T-helper 17 cell (primary cell): ENCODE results near the gene IDH3G. TPM values are rescaled to one million over a fixed set of nuclear protein-coding genes. Genes with fewer than 3 reads are reported as not detected.
A peak's percentile ranks its signal among the peaks of the same experiment; 100 is the strongest.

ENCODE experiments used
- ATAC-seq: fragments of 150-1000 bp; cut with Tn5 transposase; 2 replicates; pipeline ENCODE4 v1.10.0; 2021; ENCODE audit warnings: mild to moderate bottlenecking, moderate library complexity
- DNase-seq, 3 donors: peaks; one replicate each; pipeline versions ENCODE4 v3.0.0 to v3.0.0-alpha.2; 2020 to 2021
- H3K9me3 ChIP-seq: one replicate; pipeline ENCODE4 v1.7.0; 2013; ENCODE audit warnings: low read length, mild to moderate bottlenecking; ENCODE audit not compliant: control insufficient read depth, poor library complexity, severe bottlenecking
- H3K27ac Mint-ChIP-seq: one replicate; pipeline ENCODE4 v1.8.0; 2022; ENCODE audit warnings: mild to moderate bottlenecking, moderate library complexity, mixed read lengths
- H3K27me3 Mint-ChIP-seq: one replicate; pipeline ENCODE4 v1.8.0; 2022; ENCODE audit warnings: mixed read lengths
- H3K36me3 Mint-ChIP-seq: one replicate; pipeline ENCODE4 v1.8.0; 2022; ENCODE audit warnings: low read depth, mixed read lengths
- H3K4me1 Mint-ChIP-seq: one replicate; pipeline ENCODE4 v1.8.0; 2022; ENCODE audit warnings: mild to moderate bottlenecking, mixed read lengths
- H3K4me3 Mint-ChIP-seq: one replicate; pipeline ENCODE4 v1.8.0; 2022; ENCODE audit warnings: mild to moderate bottlenecking, moderate library complexity, mixed read lengths
- total RNA-seq, 4 donors: library from RNA in 2 of 4; stranded (reverse) in 2 of 4; gene quantifications; one replicate each; pipeline ENCODE4 v1.2.3 and lab custom pipeline; 2022 to 2026

Gene IDH3G
- total RNA-seq, 2 donors from 2014 or later: 46.4 to 52.4 TPM

- H3K9me3 ChIP-seq: no peaks in the 10 kb centered on the region
- DNase-seq: no peak
- no peak for ATAC-seq
- Mint-ChIP-seq H3K4me1 (peaks cover 4% of the 10 kb centered on the region), H3K27me3 (no peaks in the 10 kb centered on the region), H3K4me3 (no peak overlapping the region), H3K36me3 (no peaks in the 10 kb centered on the region), H3K27ac (no peak overlapping the region)
Measured at GRCh38 chrX:153805436-153805835, 11.3 kb upstream of the IDH3G start.

DNA sequence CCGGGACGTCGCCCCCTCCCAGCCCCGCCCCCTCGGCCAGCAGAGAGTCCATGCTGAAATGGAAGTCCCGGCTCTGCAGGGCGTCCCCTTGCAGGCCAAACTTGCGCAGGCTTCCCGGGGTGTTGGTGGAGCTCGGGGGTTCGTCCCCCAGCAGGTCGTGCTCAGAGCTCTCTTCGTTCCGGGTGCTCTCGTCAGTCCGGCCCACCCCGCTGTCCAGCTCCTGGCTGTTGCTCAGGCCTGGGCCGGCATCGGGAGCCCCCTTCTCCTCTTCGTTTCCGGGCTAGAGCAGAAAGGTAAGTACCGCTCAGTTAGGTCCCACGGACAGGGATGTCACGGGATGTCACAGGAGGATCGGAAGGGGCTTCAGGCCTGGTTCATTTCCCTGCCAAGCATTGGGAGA is 10.4 kb upstream of the IDH3G start:
- Mint-ChIP-seq H3K4me3 (no peak overlapping the region), H3K27ac (no peak overlapping the region), H3K4me1 (peaks cover 4% of the 10 kb centered on the region), H3K27me3 (no peaks in the 10 kb centered on the region), H3K36me3 (no peaks in the 10 kb centered on the region)
- no peak for ATAC-seq
- DNase-seq: no peak
- no peaks in the 10 kb centered on the region for H3K9me3 ChIP-seq

- ATAC-seq (no peak), DNase-seq (no peak)
- H3K9me3 ChIP-seq: no peaks in the 10 kb centered on the region
- Mint-ChIP-seq H3K36me3 (no peaks in the 10 kb centered on the region), H3K4me1 (peaks cover 4% of the 10 kb centered on the region), H3K27ac (no peak overlapping the region), H3K4me3 (no peak overlapping the region), H3K27me3 (no peaks in the 10 kb centered on the region)
Measured at GRCh38 chrX:153804100-153804595, 10.0 kb upstream of the IDH3G start.

- DNase-seq (no peak), ATAC-seq (no peak)
- H3K27ac Mint-ChIP-seq: no peak overlapping the region
- no peaks in the 10 kb centered on the region for H3K36me3 Mint-ChIP-seq
- no peak overlapping the region for H3K4me3 Mint-ChIP-seq
- H3K9me3 ChIP-seq: no peaks in the 10 kb centered on the region
- peaks cover 4% of the 10 kb centered on the region for H3K4me1 Mint-ChIP-seq
- H3K27me3 Mint-ChIP-seq: no peaks in the 10 kb centered on the region
Measured at GRCh38 chrX:153803211-153804099, 9.3 kb upstream of the IDH3G start.

DNA sequence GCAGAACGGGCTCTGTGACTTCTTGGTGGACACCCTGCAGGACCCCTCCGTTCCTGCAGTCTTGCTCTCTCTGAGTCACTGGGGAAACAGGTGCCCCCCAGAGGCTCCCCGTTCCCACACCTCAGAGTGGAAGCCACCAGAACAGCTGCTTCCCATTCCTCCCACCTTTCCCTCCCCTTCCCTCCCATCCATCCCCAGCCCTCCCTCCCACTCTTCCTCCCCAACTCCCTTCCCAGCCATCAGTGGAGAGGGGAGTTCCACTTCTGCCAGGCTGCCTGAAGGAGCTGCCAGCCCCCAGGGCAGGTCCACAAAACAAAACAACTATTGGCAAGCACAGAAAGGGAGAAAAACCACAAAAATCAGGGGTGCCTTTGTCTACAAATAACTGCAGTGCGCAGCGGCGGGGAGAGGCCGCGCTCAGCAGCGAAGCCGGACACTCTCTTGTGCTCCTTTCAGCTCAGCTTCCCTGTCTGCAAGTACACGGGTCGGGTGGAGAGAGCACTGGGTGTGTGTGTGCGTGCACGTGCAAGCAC is 8.4 kb upstream of the IDH3G start:
- Mint-ChIP-seq H3K27me3 (no peaks in the 10 kb centered on the region), H3K4me1 (peaks cover 2% of the 10 kb centered on the region), H3K36me3 (no peaks in the 10 kb centered on the region), H3K4me3 (no peak overlapping the region), H3K27ac (no peak overlapping the region)
- DNase-seq (no peak), ATAC-seq (no peak)
- H3K9me3 ChIP-seq: no peaks in the 10 kb centered on the region

GRCh38 chrX:153801669-153802068 is 7.5 kb upstream of the IDH3G start:
- H3K27me3 Mint-ChIP-seq: no peaks in the 10 kb centered on the region
- no peak for ATAC-seq
- no peak for DNase-seq
- peaks cover 4% of the 10 kb centered on the region for H3K4me1 Mint-ChIP-seq
- no peak overlapping the region for H3K4me3 Mint-ChIP-seq
- no peak overlapping the region for H3K27ac Mint-ChIP-seq
- no peaks in the 10 kb centered on the region for H3K36me3 Mint-ChIP-seq
- no peaks in the 10 kb centered on the region for H3K9me3 ChIP-seq

DNA sequence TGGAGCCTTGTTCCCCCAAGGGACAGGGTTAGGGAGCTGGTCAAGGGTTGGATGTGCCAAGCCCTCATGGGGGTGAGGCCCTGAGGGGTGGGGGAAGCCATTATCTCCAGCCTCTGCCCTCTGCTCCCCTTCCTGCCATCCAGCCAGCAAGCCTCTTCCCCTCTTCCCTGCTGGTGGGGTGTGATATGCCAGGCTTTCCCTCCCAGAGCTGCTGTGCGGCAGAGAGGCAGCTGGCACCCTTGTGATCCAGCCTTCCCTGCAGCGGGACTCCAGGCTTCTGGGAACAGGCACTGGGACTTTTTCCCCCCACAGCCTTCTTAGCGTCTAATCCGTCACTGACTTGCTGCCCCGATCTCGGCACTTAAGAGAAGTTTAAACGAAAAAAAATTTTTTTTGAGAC is 6.6 kb upstream of the IDH3G start:
- DNase-seq: no peak
- no peaks in the 10 kb centered on the region for H3K9me3 ChIP-seq
- peak overlapping the region; percentile 63 for H3K27ac Mint-ChIP-seq

GRCh38 chrX:153800177-153800722 is 6.1 kb upstream of the IDH3G start:
- H3K4me3 Mint-ChIP-seq: no peak overlapping the region
- ATAC-seq (no peak), DNase-seq (no peak)
- H3K27me3 Mint-ChIP-seq: no peaks in the 10 kb centered on the region
- no peaks in the 10 kb centered on the region for H3K9me3 ChIP-seq
- H3K27ac Mint-ChIP-seq: no peak overlapping the region
- no peaks in the 10 kb centered on the region for H3K36me3 Mint-ChIP-seq
- peaks cover 8% of the 10 kb centered on the region for H3K4me1 Mint-ChIP-seq

More for the DNA sequence above, 6.6 kb upstream of the IDH3G start:
- no peak for ATAC-seq
- H3K27me3 Mint-ChIP-seq: no peaks in the 10 kb centered on the region
- H3K4me1 Mint-ChIP-seq: peaks cover 8% of the 10 kb centered on the region
- H3K36me3 Mint-ChIP-seq: no peaks in the 10 kb centered on the region
- H3K4me3 Mint-ChIP-seq: no peak overlapping the region

GRCh38 chrX:153799326-153799725 is 5.2 kb upstream of the IDH3G start:
- Mint-ChIP-seq H3K27me3 (no peaks in the 10 kb centered on the region), H3K36me3 (no peaks in the 10 kb centered on the region), H3K4me3 (no peak overlapping the region), H3K27ac (no peak overlapping the region), H3K4me1 (peaks cover 10% of the 10 kb centered on the region)
- ATAC-seq (no peak), DNase-seq (no peak)
- H3K9me3 ChIP-seq: no peaks in the 10 kb centered on the region

DNA sequence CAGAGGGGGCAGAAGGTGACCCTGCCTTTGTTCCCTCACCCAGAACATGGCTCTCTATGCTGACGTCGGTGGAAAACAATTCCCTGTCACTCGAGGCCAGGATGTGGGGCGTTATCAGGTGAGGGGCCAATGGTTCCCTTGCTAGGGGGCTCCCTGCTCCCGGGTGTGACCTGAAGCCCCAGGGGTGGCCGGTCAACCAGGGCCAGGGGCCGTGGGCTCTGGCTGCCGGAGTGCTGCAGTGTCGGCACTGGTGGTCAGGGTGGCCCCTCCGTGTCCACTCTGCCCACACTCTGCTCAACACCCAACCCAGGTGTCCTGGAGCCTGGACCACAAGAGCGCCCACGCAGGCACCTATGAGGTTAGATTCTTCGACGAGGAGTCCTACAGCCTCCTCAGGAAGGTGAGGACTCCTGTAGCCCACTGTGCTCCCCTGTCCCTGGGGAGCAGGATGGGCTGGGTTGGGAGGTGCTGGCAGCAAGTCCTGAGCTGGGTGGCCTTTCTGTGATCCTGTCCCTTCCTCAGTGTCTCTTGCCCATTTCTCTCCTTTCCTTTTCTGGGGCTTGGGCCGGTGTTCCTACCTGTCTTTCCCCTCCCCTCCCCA is 3.3 kb upstream of the IDH3G start:
- H3K9me3 ChIP-seq: no peaks in the 10 kb centered on the region
- no peak for DNase-seq
- no peaks in the 10 kb centered on the region for H3K27me3 Mint-ChIP-seq
- no peak overlapping the region for H3K27ac Mint-ChIP-seq
- no peak for ATAC-seq
- no peaks in the 10 kb centered on the region for H3K36me3 Mint-ChIP-seq
- H3K4me3 Mint-ChIP-seq: no peak overlapping the region
- H3K4me1 Mint-ChIP-seq: peaks cover 16% of the 10 kb centered on the region

GRCh38 chrX:153794897-153795816 is 982 bp upstream of the IDH3G start:
- peak; percentile 4 for ATAC-seq
- Mint-ChIP-seq H3K27me3 (no peaks in the 10 kb centered on the region), H3K36me3 (no peaks in the 10 kb centered on the region), H3K4me1 (peaks cover 16% of the 10 kb centered on the region), H3K27ac (peak overlapping the region; percentile 80), H3K4me3 (peak overlapping the region; percentile 94)
- H3K9me3 ChIP-seq: no peaks in the 10 kb centered on the region
- DNase-seq: no peak

- Mint-ChIP-seq H3K27me3 (no peaks in the 10 kb centered on the region), H3K36me3 (no peaks in the 10 kb centered on the region), H3K4me3 (peak overlapping the region; percentile 94), H3K27ac (peak overlapping the region; percentile 80), H3K4me1 (peaks cover 16% of the 10 kb centered on the region)
- DNase-seq (no peak), ATAC-seq (no peak)
- no peaks in the 10 kb centered on the region for H3K9me3 ChIP-seq
Measured at GRCh38 chrX:153793291-153793690, 884 bp downstream of the IDH3G start.
